Small intestine (tissue), 7 donors: ENCODE measurements around the gene SYNPO2. TPM values are rescaled to one million over a fixed set of nuclear protein-coding genes. Genes with fewer than 3 reads are reported as not detected.

ENCODE experiments used
- DNase-seq, 2 donors: peaks; one replicate each; pipeline versions ENCODE4 v3.0.0 to v3.0.0-alpha.2; 2013
- FAIRE-seq: peaks from 2 replicates; lab custom pipeline; 2012; peaks lifted over from hg19 to GRCh38; lab: Jason Lieb, UNC
- H3K27ac ChIP-seq, 3 donors: one replicate each; pipeline ENCODE4 v1.5.1; 2013; ENCODE audit warnings: low read length in 2 of 3, mild to moderate bottlenecking in 2 of 3, control low read depth in 1 of 3, inconsistent platforms in 1 of 3, low read depth in 1 of 3, moderate library complexity in 1 of 3
- H3K27me3 ChIP-seq, 3 donors: one replicate each; pipeline ENCODE4 v1.6.1; 2013; ENCODE audit warnings: low read length in 3 of 3, inconsistent platforms in 1 of 3; ENCODE audit not compliant: control insufficient read depth in 3 of 3, insufficient read depth in 3 of 3
- H3K36me3 ChIP-seq, 3 donors: one replicate each; pipeline ENCODE4 v1.6.1; 2013; ENCODE audit warnings: low read length in 3 of 3, inconsistent platforms in 1 of 3, low read depth in 1 of 3, mild to moderate bottlenecking in 1 of 3, moderate library complexity in 1 of 3; ENCODE audit not compliant: control insufficient read depth in 3 of 3, insufficient read depth in 2 of 3
- H3K4me1 ChIP-seq, 3 donors: one replicate each; pipeline ENCODE4 v1.6.1; 2013; ENCODE audit warnings: low read length in 2 of 3, inconsistent platforms in 1 of 3, low read depth in 1 of 3, mild to moderate bottlenecking in 1 of 3, moderate library complexity in 1 of 3; ENCODE audit not compliant: control insufficient read depth in 3 of 3, insufficient read depth in 2 of 3
- H3K4me3 ChIP-seq, 3 donors: one replicate each; pipeline ENCODE4 v1.5.1; 2013; ENCODE audit warnings: low read length in 3 of 3, control low read depth in 1 of 3, inconsistent platforms in 1 of 3, low read depth in 1 of 3, mild to moderate bottlenecking in 1 of 3, moderate library complexity in 1 of 3
- H3K9me3 ChIP-seq, 2 donors: one replicate each; pipeline ENCODE4 v1.6.1; 2013; ENCODE audit warnings: low read depth in 1 of 2, low read length in 1 of 2; ENCODE audit not compliant: control insufficient read depth in 2 of 2, insufficient read depth in 1 of 2
- WGBS, 3 donors: extraction: QIAGEN DNeasy Blood & Tissue Kit; methylation state at CpG; one replicate each; pipeline ENCODE4 v1.1.7; 2013; 5-methylcytosine and 5-hydroxymethylcytosine counted together
- polyA plus RNA-seq, 4 donors: library from polyadenylated mRNA; stranded (reverse) in 3 of 4; unstranded in 1 of 4; fragments of 200-250 nt in 3 of 4; fragments of 120-200 nt in 1 of 4; gene quantifications; one replicate each; pipeline versions ENCODE4 v1.2.1 to v1.2.3, GENCODE V29; 2013
- donor health status: healthy with polysubstance abuse.
- donor health status: control.
- donor health status: control.
- donor health status: Bipolar disorder and iron deficiency.
- donor health status: healthy.

Gene SYNPO2
- polyA plus RNA-seq, 4 donors = 1.1 to 25.3 (median 10.1) TPM

GRCh38 chr4:118947095-118947494, 58.4 kb downstream of the SYNPO2 start:
- Histone ChIP-seq H3K27me3 (no peaks in the 10 kb centered on the region), H3K27ac (no peak overlapping the region), H3K36me3 (no peaks in the 10 kb centered on the region), H3K4me1 (no peaks in the 10 kb centered on the region), H3K9me3 (no peaks in the 10 kb centered on the region), H3K4me3 (no peak overlapping the region)
- FAIRE-seq (no peak), DNase-seq (no peak)
- 30 to 60% (median 39%) methylated on average over 2 of the region's 2 CpGs for WGBS, 3 donors

- FAIRE-seq = no peak
These were observed 60.0 kb downstream of the SYNPO2 start for GRCh38 chr4:118948545-118949144.

GRCh38 chr4:118950224-118950623, 61.6 kb downstream of the SYNPO2 start:
- H3K27ac ChIP-seq = no peak overlapping the region
- no peak overlapping the region for H3K4me3 ChIP-seq
- H3K27me3 ChIP-seq = no peaks in the 10 kb centered on the region
- no peaks in the 10 kb centered on the region for H3K9me3 ChIP-seq
- FAIRE-seq (no peak), DNase-seq (no peak)
- 76 to 88% (median 87%) methylated on average over 2 of the region's 2 CpGs for WGBS, 3 donors
- H3K36me3 ChIP-seq = no peaks in the 10 kb centered on the region
- no peaks in the 10 kb centered on the region for H3K4me1 ChIP-seq

More at GRCh38 chr4:118948545-118949144, 60.0 kb downstream of the SYNPO2 start:
- Histone ChIP-seq H3K36me3 (no peaks in the 10 kb centered on the region), H3K27ac (no peak overlapping the region), H3K4me3 (no peak overlapping the region), H3K27me3 (no peaks in the 10 kb centered on the region), H3K4me1 (no peaks in the 10 kb centered on the region), H3K9me3 (no peaks in the 10 kb centered on the region)
- DNase-seq = no peak
- WGBS, 3 donors = 59 to 85% (median 68%) methylated on average over 3 of the region's 3 CpGs

- DNase-seq (no peak), FAIRE-seq (no peak)
- 50 to 62% (median 50%) methylated on average over 1 of the region's 1 CpG for WGBS, 3 donors
- Histone ChIP-seq H3K4me3 (no peak overlapping the region), H3K4me1 (no peaks in the 10 kb centered on the region), H3K9me3 (no peaks in the 10 kb centered on the region), H3K27ac (no peak overlapping the region), H3K27me3 (no peaks in the 10 kb centered on the region), H3K36me3 (no peaks in the 10 kb centered on the region)
These were observed 62.4 kb downstream of the SYNPO2 start for GRCh38 chr4:118950929-118951570.

GRCh38 chr4:118953276-118953675, 64.6 kb downstream of the SYNPO2 start:
- Histone ChIP-seq H3K4me3 (no peak overlapping the region), H3K27me3 (no peaks in the 10 kb centered on the region), H3K27ac (no peak overlapping the region), H3K4me1 (no peaks in the 10 kb centered on the region), H3K9me3 (no peaks in the 10 kb centered on the region), H3K36me3 (no peaks in the 10 kb centered on the region)
- DNase-seq (no peak), FAIRE-seq (no peak)
- WGBS, 3 donors = 58 to 74% (median 65%) methylated on average over 4 of the region's 4 CpGs

- Histone ChIP-seq H3K36me3 (no peaks in the 10 kb centered on the region), H3K4me1 (no peaks in the 10 kb centered on the region), H3K4me3 (no peak overlapping the region), H3K9me3 (no peaks in the 10 kb centered on the region), H3K27me3 (no peaks in the 10 kb centered on the region), H3K27ac (no peak overlapping the region)
- no peak for DNase-seq
- FAIRE-seq = no peak
- WGBS, 3 donors = 47 to 55% (median 53%) methylated on average over 2 of the region's 2 CpGs
These were observed 65.6 kb downstream of the SYNPO2 start for GRCh38 chr4:118954246-118954645.

GRCh38 chr4:118955515-118955914, 66.9 kb downstream of the SYNPO2 start:
- Histone ChIP-seq H3K27me3 (no peaks in the 10 kb centered on the region), H3K9me3 (no peaks in the 10 kb centered on the region), H3K27ac (no peak overlapping the region), H3K4me3 (no peak overlapping the region), H3K4me1 (no peaks in the 10 kb centered on the region), H3K36me3 (no peaks in the 10 kb centered on the region)
- no peak for DNase-seq
- WGBS, 3 donors = 87 to 92% (median 89%) methylated on average over 3 of the region's 3 CpGs
- no peak for FAIRE-seq

GRCh38 chr4:118957722-118958445, 69.2 kb downstream of the SYNPO2 start:
- Histone ChIP-seq H3K9me3 (no peaks in the 10 kb centered on the region), H3K36me3 (no peaks in the 10 kb centered on the region), H3K27ac (no peak overlapping the region), H3K4me3 (no peak overlapping the region), H3K4me1 (no peaks in the 10 kb centered on the region), H3K27me3 (no peaks in the 10 kb centered on the region)
- WGBS, 3 donors = 72 to 76% (median 75%) methylated on average over 10 of the region's 10 CpGs
- no peak for FAIRE-seq
- no peak for DNase-seq
